HepG2 (cell line): ENCODE results near the gene STATH.

Experiments used
- FOXK2 ChIP-seq: fragments of 450-650 bp; IDR thresholded peaks from 2 replicates; pipeline ENCODE4 v1.6.1; 2016
- LCORL ChIP-seq, 2 experiments: fragments of 450-650 bp in 1 of 2; sonication (generic) in 1 of 2; formaldehyde crosslinking in 1 of 2; IDR thresholded peaks; 2 replicates each; pipeline versions ENCODE4 v1.5.0 to v1.6.1; 2017 to 2020; ENCODE audit warnings: antibody characterized with exemption in 1 of 2, missing genetic modification reagents in 1 of 2
- TAF1 ChIP-seq: sonication (generic); formaldehyde crosslinking; IDR thresholded peaks from 2 replicates; pipeline ENCODE4 v1.4.0; 2020; ENCODE audit warnings: missing genetic modification reagents
- ZGPAT ChIP-seq: IDR thresholded peaks from 2 replicates; pipeline ENCODE4 v1.6.1; 2016; ENCODE audit warnings: mild to moderate bottlenecking
- ZNF777 ChIP-seq: sonication (generic); formaldehyde crosslinking; IDR thresholded peaks from 2 replicates; pipeline ENCODE4 v1.4.0; 2020; ENCODE audit warnings: missing genetic modification reagents

DNA sequence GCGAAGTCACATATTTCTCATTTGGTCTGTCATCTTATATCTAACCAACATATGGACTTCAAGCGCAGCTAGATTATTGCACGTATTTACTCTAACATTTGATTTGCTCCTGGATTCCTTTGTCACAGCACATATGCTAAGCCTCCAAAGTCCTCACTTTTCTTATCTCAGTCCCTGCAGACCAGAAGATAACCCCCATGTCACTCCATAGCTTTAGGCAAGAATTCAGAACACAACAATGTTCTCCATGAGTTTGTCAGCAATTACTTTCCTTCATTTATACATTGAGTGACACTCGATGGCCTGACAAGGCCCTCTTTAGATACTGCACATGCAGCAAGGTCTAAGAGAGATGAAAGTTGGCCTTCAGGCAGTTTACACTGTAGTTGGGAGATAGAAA, 4.8 kb upstream of the STATH start:
- no peak for TF ChIP-seq TAF1
- TF ChIP-seq ZGPAT = no peak
- TF ChIP-seq LCORL (IDR thresholded peaks at IDR 0.05) = no peak
- TF ChIP-seq LCORL (CRISPR knock-in tag; IDR thresholded peaks at IDR 0.05) = no peak
- no peak for TF ChIP-seq ZNF777 (CRISPR knock-in tag)
- no peak for TF ChIP-seq FOXK2
